HepG2 (cell line): ENCODE data around the gene PUS1. TPM values are rescaled to one million over a fixed set of nuclear protein-coding genes. Genes with fewer than 3 reads are reported as not detected.
A peak's percentile ranks its signal among the peaks of the same experiment; 100 is the strongest.

ENCODE experiments used
- ATAC-seq: fragments of 200-7000 bp; cut with Tn5 transposase; 3 replicates; pipeline ENCODE4 v1.9.1; 2020; ENCODE audit warnings: mild to moderate bottlenecking, moderate library complexity
- BruUV-seq: library from RNA; stranded (reverse); fragments of 400-500 nt; replicated peaks from 2 replicates; lab custom pipeline; 2021; lab: Mats Ljungman, UMichigan
- CTCF ChIA-PET: fragments of 300-600 bp; formaldehyde crosslinking; extraction: SDS; loops from one replicate; lab custom pipeline; 2021; ENCODE audit warnings: low total read pairs, inconsistent platforms, low intra/inter-chr PET ratio; lab: Yijun Ruan, JAX
- POLR2A ChIA-PET: fragments of 350-600 bp; sonication (Branson Sonifier 250); formaldehyde crosslinking; loops from one replicate; lab custom pipeline; 2020; ENCODE audit warnings: antibody characterized with exemption, inconsistent platforms; lab: Yijun Ruan, JAX
- DNase-seq: peaks from one replicate; pipeline ENCODE4 v3.0.0-alpha.2; 2015; ENCODE audit warnings: low spot score
- FAIRE-seq: peaks from 3 replicates; lab custom pipeline; 2011; peaks lifted over from hg19 to GRCh38; lab: Jason Lieb, UNC
- H2AFZ ChIP-seq: one replicate; pipeline ENCODE4 v1.6.1; 2011; ENCODE audit warnings: low read length, inconsistent platforms
- H3K27ac ChIP-seq: fragments of 300-600 bp; 3 replicates; pipeline ENCODE4 v1.8.0; 2011; ENCODE audit warnings: mixed run types, mild to moderate bottlenecking, mixed read lengths, low read length, inconsistent platforms; ENCODE audit not compliant: insufficient read depth; ENCODE audit errors: extremely low read length
- H3K27me3 ChIP-seq, 2 experiments: fragments of 200-600 bp in 1 of 2; 2 replicates in 1 of 2; 3 replicates in 1 of 2; pipeline versions ENCODE4 v1.6.0 to v1.8.0; 2011; ENCODE audit warnings: low read length in 2 of 2, mild to moderate bottlenecking in 2 of 2, moderate library complexity in 2 of 2, inconsistent platforms in 1 of 2; ENCODE audit not compliant: insufficient read depth in 2 of 2, control insufficient read depth in 1 of 2
- H3K36me3 ChIP-seq, 2 experiments: fragments of 200-600 bp in 1 of 2; replicated peaks in 1 of 2; 2 replicates in 1 of 2; 3 replicates in 1 of 2; pipeline versions ENCODE4 v1.5.1 to v1.8.0; 2011; ENCODE audit warnings: low read length in 2 of 2, inconsistent platforms in 1 of 2; ENCODE audit not compliant: insufficient read depth in 2 of 2, control insufficient read depth in 1 of 2
- H3K4me1 ChIP-seq: 2 replicates; pipeline ENCODE4 v1.5.1; 2012; ENCODE audit warnings: low read length, inconsistent platforms; ENCODE audit not compliant: insufficient read depth
- H3K4me2 ChIP-seq: 2 replicates; pipeline ENCODE4 v1.6.0; 2011; ENCODE audit warnings: low read depth, low read length, inconsistent platforms
- H3K4me3 ChIP-seq, 3 experiments: fragments of 200-600 bp in 1 of 3; sonication (generic), shearing (Covaris generic) in 1 of 3; replicated peaks in 1 of 3; 2 replicates each; pipeline ENCODE4 v1.5.1; 2011 to 2016; ENCODE audit warnings: low read length in 3 of 3, inconsistent platforms in 2 of 3, low read depth in 2 of 3, mild to moderate bottlenecking in 2 of 3, control low read depth in 1 of 3, mixed read lengths in 1 of 3; ENCODE audit not compliant: insufficient read depth in 1 of 3
- H3K79me2 ChIP-seq: one replicate; pipeline ENCODE4 v1.6.1; 2011; ENCODE audit warnings: low read length, inconsistent platforms; ENCODE audit not compliant: insufficient read depth
- H3K9ac ChIP-seq: 2 replicates; pipeline ENCODE4 v1.6.0; 2011; ENCODE audit warnings: mild to moderate bottlenecking, low read depth, low read length, inconsistent platforms; ENCODE audit not compliant: insufficient read depth
- H3K9me3 ChIP-seq: 2 replicates; pipeline ENCODE4 v1.5.1; 2012; ENCODE audit warnings: mild to moderate bottlenecking, low read length
- H4K20me1 ChIP-seq: 2 replicates; pipeline ENCODE4 v1.6.0; 2011; ENCODE audit warnings: inconsistent platforms, mild to moderate bottlenecking, low read length, moderate library complexity; ENCODE audit not compliant: insufficient read depth
- ADNP ChIP-seq: sonication (generic); formaldehyde crosslinking; IDR thresholded peaks from 2 replicates; pipeline ENCODE4 v1.4.0; 2020; ENCODE audit warnings: missing genetic modification reagents
- CREM ChIP-seq, 2 experiments: sonication (generic) in 1 of 2; formaldehyde crosslinking in 1 of 2; IDR thresholded peaks; 2 replicates each; pipeline versions ENCODE4 v1.4.0 to v1.6.1; 2016 to 2020; ENCODE audit warnings: antibody characterized with exemption in 1 of 2, mild to moderate bottlenecking in 1 of 2, missing genetic modification reagents in 1 of 2
- CSRNP1 ChIP-seq: sonication (generic); formaldehyde crosslinking; IDR thresholded peaks from 2 replicates; pipeline ENCODE4 v1.8.1; 2023; ENCODE audit warnings: mild to moderate bottlenecking, missing genetic modification reagents
- HDAC1 ChIP-seq: sonication (generic); formaldehyde crosslinking; IDR thresholded peaks from 2 replicates; pipeline ENCODE4 v1.5.1; 2020; ENCODE audit warnings: mild to moderate bottlenecking, missing genetic modification reagents
- HINFP ChIP-seq: sonication (generic); formaldehyde crosslinking; IDR thresholded peaks from 2 replicates; pipeline ENCODE4 v1.4.0; 2020; ENCODE audit warnings: low read depth, mild to moderate bottlenecking, missing genetic modification reagents
- HNRNPLL ChIP-seq: fragments of 200-400 bp; formaldehyde crosslinking; IDR thresholded peaks from 2 replicates; pipeline ENCODE4 v1.6.1; 2017; ENCODE audit warnings: mild to moderate bottlenecking, low read depth, low read length; ENCODE audit not compliant: poor library complexity, severe bottlenecking
- KLF16 ChIP-seq, 2 experiments: sonication (generic) in 1 of 2; formaldehyde crosslinking in 1 of 2; IDR thresholded peaks; 2 replicates each; pipeline versions ENCODE4 v1.6.1 to v1.8.0; 2016 to 2023; ENCODE audit warnings: missing genetic modification reagents in 2 of 2, missing compliant biosample characterization in 1 of 2
- NFIB ChIP-seq: sonication (generic); formaldehyde crosslinking; IDR thresholded peaks from 2 replicates; pipeline ENCODE4 v1.9.0; 2021; ENCODE audit warnings: missing genetic modification reagents, mild to moderate bottlenecking, borderline replicate concordance
- NFYC ChIP-seq: IDR thresholded peaks from 2 replicates; pipeline ENCODE4 v1.6.1; 2016; ENCODE audit warnings: missing genetic modification reagents, missing compliant biosample characterization
- PRMT3 ChIP-seq: sonication (generic); formaldehyde crosslinking; IDR thresholded peaks from 2 replicates; pipeline ENCODE4 v1.8.1; 2022; ENCODE audit warnings: low read depth, mild to moderate bottlenecking, moderate library complexity, missing genetic modification reagents, borderline replicate concordance
- RXRA ChIP-seq: sonication (generic); formaldehyde crosslinking; IDR thresholded peaks from 2 replicates; pipeline ENCODE4 v1.5.1; 2020; ENCODE audit warnings: missing genetic modification reagents
- SMAD9 ChIP-seq: sonication (generic); formaldehyde crosslinking; IDR thresholded peaks from 2 replicates; pipeline ENCODE4 v1.5.1; 2020; ENCODE audit warnings: mild to moderate bottlenecking, missing genetic modification reagents
- TBX2 ChIP-seq: sonication (generic); formaldehyde crosslinking; IDR thresholded peaks from 2 replicates; pipeline ENCODE4 v1.5.0; 2020; ENCODE audit warnings: missing genetic modification reagents, mild to moderate bottlenecking, borderline replicate concordance
- U2AF2 ChIP-seq: fragments of 200-400 bp; formaldehyde crosslinking; IDR thresholded peaks from 2 replicates; pipeline ENCODE4 v1.6.1; 2017; ENCODE audit warnings: low read depth, mild to moderate bottlenecking, low read length
- ZNF225 ChIP-seq: sonication (generic); formaldehyde crosslinking; IDR thresholded peaks from 2 replicates; pipeline ENCODE4 v1.4.0; 2020; ENCODE audit warnings: mild to moderate bottlenecking, missing genetic modification reagents
- ZNF232 ChIP-seq: sonication (generic); formaldehyde crosslinking; IDR thresholded peaks from 2 replicates; pipeline ENCODE4 v1.4.0; 2020; ENCODE audit warnings: missing genetic modification reagents, borderline replicate concordance
- ZNF441 ChIP-seq: sonication (generic); formaldehyde crosslinking; IDR thresholded peaks from 2 replicates; pipeline ENCODE4 v1.7.0; 2021; ENCODE audit warnings: missing genetic modification reagents, borderline replicate concordance
- ZNF446 ChIP-seq: sonication (generic); formaldehyde crosslinking; IDR thresholded peaks from 2 replicates; pipeline ENCODE4 v1.5.0; 2020; ENCODE audit warnings: mild to moderate bottlenecking, missing genetic modification reagents
- ZNF543 ChIP-seq: sonication (generic); formaldehyde crosslinking; IDR thresholded peaks from 2 replicates; pipeline ENCODE4 v1.4.0; 2020; ENCODE audit warnings: mild to moderate bottlenecking, missing genetic modification reagents
- ZNF572 ChIP-seq: sonication (generic); formaldehyde crosslinking; IDR thresholded peaks from 2 replicates; pipeline ENCODE4 v1.5.1; 2020; ENCODE audit warnings: mild to moderate bottlenecking, missing genetic modification reagents
- ZNF589 ChIP-seq: sonication (generic); formaldehyde crosslinking; conservative IDR thresholded peaks from 2 replicates; pipeline ENCODE4 v1.8.0; 2022; ENCODE audit warnings: mild to moderate bottlenecking, moderate library complexity, missing genetic modification reagents
- ZSCAN22 ChIP-seq: sonication (generic); formaldehyde crosslinking; IDR thresholded peaks from 2 replicates; pipeline ENCODE4 v1.4.0; 2020; ENCODE audit warnings: mild to moderate bottlenecking, missing genetic modification reagents
- ZSCAN9 ChIP-seq: IDR thresholded peaks from 2 replicates; pipeline ENCODE4 v1.6.1; 2016; ENCODE audit warnings: borderline replicate concordance
- WGBS: methylation state at CpG from one replicate; pipeline ENCODE4 v1.1.6; 2017; ENCODE audit warnings: low lambda C conversion rate; 5-methylcytosine and 5-hydroxymethylcytosine counted together
- in situ Hi-C: cut with HindIII; loops from 2 replicates; pipeline ENCODE4 v1.10.0; 2017; ENCODE audit warnings: low pct_unique_long_range_greater_than_20kb; ENCODE audit not compliant: extremely low pct_ligation_motif_present
- intact Hi-C: fragments of 100-400 bp; cut with micrococcal nuclease; formaldehyde crosslinking; loops from one replicate; pipeline ENCODE4 v1.10.0; 2022; ENCODE audit not compliant: unreplicated experiment
- polyA plus RNA-seq, 8 experiments: library from polyadenylated mRNA; depleted of rRNA in 3 of 8; stranded (reverse) in 7 of 8; unstranded in 1 of 8; fragments of >200 nt; fragmentation: Illumina TruSeq in 4 of 8; extraction: Trizol in 4 of 8; gene quantifications; 2 replicates each; pipeline versions ENCODE4 v1.2.1 to v1.2.3, GENCODE V29; 2011 to 2016; ENCODE audit warnings: low read depth in 4 of 8, missing spikeins in 1 of 8, mixed read lengths in 1 of 8; ENCODE audit not compliant: insufficient read depth in 1 of 8
- total RNA-seq, 5 experiments: library from RNA; depleted of rRNA; stranded (reverse); fragments of >200 nt; fragmentation: Illumina TruSeq; extraction: Trizol; gene quantifications; 2 replicates each; pipeline ENCODE4 v1.2.3, GENCODE V29; 2016; ENCODE audit warnings: low read depth in 1 of 5

The PUS1 gene
- total and polyA plus RNA-seq, 2 of the 13 experiments (the other 11 are each of a cell fraction or from before 2014, with no cell fraction given), result 19.2 to 24.7 TPM

- FAIRE-seq, result no peak
- BruUV-seq, result no TSS peak
- peaks cover 18% of the 10 kb centered on the region for H3K4me1 ChIP-seq
- peak overlapping the region; percentile 78 for H3K9ac ChIP-seq
- H3K27ac ChIP-seq, result peak overlapping the region; percentile 65
- peak overlapping the region; percentile 70 to 90 (median 80) for H3K4me3 ChIP-seq
- H3K4me2 ChIP-seq, result peak overlapping the region; percentile 76
- H4K20me1 ChIP-seq, result no peaks in the 10 kb centered on the region
- H3K79me2 ChIP-seq, result peaks cover 16% of the 10 kb centered on the region
- in situ Hi-C loops (no loop called here), intact Hi-C loops (loop anchor here (5.0 to 10.0 kb wide), 2 partner anchors 66 to 93 kb away; no protein-coding TSS in a partner anchor)
- peak; percentile 4 for ATAC-seq
- H3K9me3 ChIP-seq, result no peaks in the 10 kb centered on the region
- no peak overlapping the region for H2AFZ ChIP-seq
- peaks cover 10 to 14% of the 10 kb centered on the region in 2 experiments for H3K36me3 ChIP-seq
- 28% methylated on average over 33 of the region's 33 CpGs for WGBS
- no peaks in the 10 kb centered on the region for H3K27me3 ChIP-seq
- ChIA-PET CTCF (no interaction called here), POLR2A (interaction anchor here (0.7 to 1.0 kb wide), 5 partner anchors 14 to 68 kb away, joined by 3 to 6 read pairs (median 5); no protein-coding TSS in a partner anchor)
- no peak for DNase-seq
- TF ChIP-seq SMAD9 (CRISPR knock-in tag), result no peak
- no peak for TF ChIP-seq KLF16 (CRISPR knock-in tag; IDR thresholded peaks at IDR 0.05)
- TF ChIP-seq NFIB (CRISPR knock-in tag), result no peak
- no peak for TF ChIP-seq U2AF2
- no peak for TF ChIP-seq CREM (IDR thresholded peaks at IDR 0.05)
- no peak for TF ChIP-seq CREM (CRISPR knock-in tag; IDR thresholded peaks at IDR 0.05)
- TF ChIP-seq HNRNPLL, result no peak
- TF ChIP-seq HINFP (CRISPR knock-in tag), result no peak
- TF ChIP-seq TBX2 (CRISPR knock-in tag), result no peak
- TF ChIP-seq ZNF225 (CRISPR knock-in tag), result no peak
- TF ChIP-seq ZNF589 (CRISPR knock-in tag), result no peak
- TF ChIP-seq HDAC1, result no peak
- 0 out of 2 replicates have a peak, but pooled peaks have one; percentile 0 for TF ChIP-seq ZNF543
- TF ChIP-seq RXRA (CRISPR knock-in tag), result 0 out of 2 replicates have a peak, but pooled peaks have one; percentile 6
- TF ChIP-seq NFYC, result no peak
- TF ChIP-seq ZNF572 (CRISPR knock-in tag), result no peak
- TF ChIP-seq ZNF441 (CRISPR knock-in tag), result no peak
- no peak for TF ChIP-seq ZNF232 (CRISPR knock-in tag)
- no peak for TF ChIP-seq ADNP (CRISPR knock-in tag)
- no peak for TF ChIP-seq PRMT3 (CRISPR knock-in tag)
- no peak for TF ChIP-seq ZSCAN22 (CRISPR knock-in tag)
- TF ChIP-seq CSRNP1 (CRISPR knock-in tag), result no peak
- TF ChIP-seq ZSCAN9, result no peak
- 0 out of 2 replicates have a peak, but pooled peaks have one; percentile 24 for TF ChIP-seq ZNF446 (CRISPR knock-in tag)
Measured at GRCh38 chr12:131928080-131928710, 881 bp upstream of the PUS1 start.
